Renal cortical epithelial cell (primary cell): ENCODE results near the gene PPP5C. TPM values are rescaled to one million over a fixed set of nuclear protein-coding genes. Genes with fewer than 3 reads are reported as not detected.
A peak's percentile ranks its signal among the peaks of the same experiment; 100 is the strongest.
"Not testable (repeated sequence)": the region's sequence is repeated elsewhere in the genome, so short reads cannot be mapped to it uniquely, and the experiment has no call there.

Experiments
- DNase-seq: peaks from one replicate; pipeline ENCODE4 v3.0.0-alpha.2; 2011; ENCODE audit warnings: low read depth
- total RNA-seq: library from RNA; depleted of rRNA; stranded (reverse); fragments of >200 nt; gene quantifications from 2 replicates; pipeline ENCODE4 v1.2.3, GENCODE V29; 2014

The PPP5C gene
- total RNA-seq, 1 donor from 2014 or later, result 64.9 TPM

- no peak for DNase-seq
These were observed 61.2 kb downstream of the PPP5C start for GRCh38 chr19:46407856-46408663.

DNA sequence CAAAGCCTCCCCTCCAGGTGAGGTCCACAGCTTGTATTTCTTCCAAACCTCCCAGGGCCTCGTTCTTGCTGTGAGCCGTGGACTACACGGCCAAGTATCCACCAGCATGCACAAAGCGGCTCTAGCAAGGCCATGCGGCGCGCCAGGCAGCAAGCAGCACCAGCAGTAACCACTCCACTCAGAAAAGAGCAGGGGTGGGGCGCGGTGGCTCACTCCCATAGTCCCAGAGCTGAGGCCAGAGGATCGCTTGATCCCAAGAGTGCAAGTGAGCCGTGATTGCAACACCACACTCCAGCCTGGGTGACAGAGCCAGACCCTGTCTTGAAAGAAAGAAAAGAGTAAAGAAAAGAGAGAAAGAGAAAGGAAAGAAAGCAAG is 61.8 kb downstream of the PPP5C start:
- peak; percentile 65 for DNase-seq

DNA sequence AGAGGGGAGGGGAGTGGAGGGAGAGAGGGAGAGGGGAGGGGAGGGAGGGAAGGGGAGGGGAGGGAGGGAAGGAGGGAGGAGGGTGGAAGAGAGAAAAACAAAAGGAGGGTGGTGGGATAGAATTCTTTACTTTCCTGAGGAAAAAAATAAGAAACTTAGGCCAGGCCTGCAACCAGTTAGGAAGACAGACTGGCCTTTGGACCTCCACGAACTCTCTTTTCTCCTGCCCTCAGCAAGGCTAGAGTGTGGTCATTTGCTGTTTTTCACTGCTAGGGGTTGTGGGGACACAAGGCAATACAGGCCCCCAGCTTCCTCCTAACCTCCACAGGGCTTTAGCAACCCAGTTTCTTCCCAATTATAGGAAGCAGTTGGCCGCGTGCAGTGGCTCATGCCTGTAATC is 62.3 kb downstream of the PPP5C start:
- DNase-seq, result no peak

- no peak for DNase-seq
These were observed 63.6 kb downstream of the PPP5C start for GRCh38 chr19:46410205-46411087.

DNA sequence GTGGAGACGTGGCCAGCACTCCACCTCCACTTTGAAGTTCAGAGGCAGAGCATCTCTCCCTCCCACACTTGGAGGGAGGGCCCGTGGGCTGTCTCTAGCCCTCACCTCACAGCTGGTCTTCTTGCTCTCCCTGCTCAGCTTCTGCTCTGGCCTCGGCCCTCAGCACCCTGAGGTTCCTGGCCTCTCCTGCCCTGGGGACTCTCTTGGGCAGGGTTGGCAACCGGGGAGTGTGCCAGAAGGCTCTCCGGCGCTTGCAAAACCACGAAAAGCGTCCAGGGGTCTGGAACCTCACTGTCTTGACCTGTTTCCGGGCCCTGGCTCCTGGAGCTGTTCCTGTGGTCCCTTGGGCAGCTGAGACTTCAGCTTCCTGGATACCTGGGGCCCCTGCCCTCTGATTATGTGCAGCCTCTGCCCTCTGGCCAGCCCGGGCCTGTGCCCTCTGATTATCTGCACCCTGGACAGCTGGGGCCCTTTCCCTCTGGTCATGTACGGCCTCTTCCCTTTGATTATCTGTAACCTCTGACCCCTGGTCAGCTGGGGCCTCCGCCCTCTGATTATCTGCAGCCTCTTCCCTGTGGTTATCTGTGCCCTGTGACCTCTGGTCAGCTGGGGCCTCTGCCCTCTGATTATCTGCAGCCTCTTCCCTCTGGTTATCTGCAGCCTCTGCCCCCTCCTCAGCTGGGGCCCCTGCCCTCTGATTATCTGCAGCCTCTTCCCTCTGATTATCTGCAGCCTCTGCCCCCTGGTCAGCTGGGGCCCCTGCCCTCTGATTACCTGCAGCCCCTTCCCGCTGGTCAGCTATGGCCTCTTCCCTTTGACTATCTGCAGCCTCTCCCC is 64.4 kb downstream of the PPP5C start:
- no peak for DNase-seq

GRCh38 chr19:46411925-46412649 is 65.2 kb downstream of the PPP5C start:
- no peak for DNase-seq

GRCh38 chr19:46412650-46413261 is 65.9 kb downstream of the PPP5C start:
- no peak for DNase-seq

- peak; percentile 84 for DNase-seq
These were observed 66.6 kb downstream of the PPP5C start, which contains the start of gene CCDC8 for GRCh38 chr19:46413262-46414031. Gene CCDC8, minus strand, starts transcription at chr19:46413564. Its CDS starts 754 bp downstream, at chr19:46412810.

DNA sequence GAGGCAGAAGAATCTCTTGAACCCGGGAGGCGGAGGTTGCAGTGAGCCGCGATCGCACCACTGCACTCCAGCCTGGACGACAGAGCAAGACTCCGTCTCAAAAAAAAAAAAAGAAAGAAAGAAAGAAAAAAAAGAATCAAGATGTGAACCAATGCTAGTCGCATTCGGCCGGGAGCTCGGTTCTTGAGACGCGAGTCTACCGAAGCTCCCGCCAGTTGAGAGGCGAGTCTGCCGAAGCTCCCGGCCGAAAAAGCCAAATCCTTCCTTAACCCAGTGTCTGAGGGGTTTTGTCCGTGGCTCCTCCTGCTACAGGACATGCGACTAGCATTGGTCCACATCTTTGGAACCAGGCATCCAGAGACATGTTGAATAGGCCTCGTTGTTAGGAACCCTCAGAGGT is 68.0 kb downstream of the PPP5C start:
- not testable (repeated sequence) for DNase-seq

- DNase-seq, result peak; percentile 82
These were observed 69.2 kb downstream of the PPP5C start for GRCh38 chr19:46415804-46416709.

DNA sequence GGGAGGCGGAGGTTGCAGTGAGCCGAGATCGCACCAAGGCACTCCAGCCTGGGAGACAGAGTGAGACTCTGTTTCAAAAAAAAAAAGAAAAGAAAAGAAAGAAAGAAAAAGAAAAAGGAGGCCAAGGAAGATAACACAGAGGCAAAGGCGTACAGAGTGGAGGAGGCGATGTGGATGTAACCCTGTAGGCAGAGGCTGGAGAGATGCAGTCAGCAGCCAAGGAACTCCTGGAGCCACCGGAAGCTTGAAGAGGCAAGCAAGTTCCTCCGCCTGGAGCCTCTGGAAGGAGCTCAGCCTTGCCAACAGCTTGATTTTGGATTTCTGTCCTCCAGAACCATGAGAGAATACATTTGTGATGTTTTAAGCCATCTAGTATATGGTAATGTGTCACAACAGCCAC is 73.2 kb downstream of the PPP5C start:
- no peak for DNase-seq

GRCh38 chr19:46422344-46422743 is 75.5 kb downstream of the PPP5C start:
- no peak for DNase-seq

- DNase-seq, result no peak
These were observed 76.3 kb downstream of the PPP5C start for GRCh38 chr19:46423188-46423587.

DNA sequence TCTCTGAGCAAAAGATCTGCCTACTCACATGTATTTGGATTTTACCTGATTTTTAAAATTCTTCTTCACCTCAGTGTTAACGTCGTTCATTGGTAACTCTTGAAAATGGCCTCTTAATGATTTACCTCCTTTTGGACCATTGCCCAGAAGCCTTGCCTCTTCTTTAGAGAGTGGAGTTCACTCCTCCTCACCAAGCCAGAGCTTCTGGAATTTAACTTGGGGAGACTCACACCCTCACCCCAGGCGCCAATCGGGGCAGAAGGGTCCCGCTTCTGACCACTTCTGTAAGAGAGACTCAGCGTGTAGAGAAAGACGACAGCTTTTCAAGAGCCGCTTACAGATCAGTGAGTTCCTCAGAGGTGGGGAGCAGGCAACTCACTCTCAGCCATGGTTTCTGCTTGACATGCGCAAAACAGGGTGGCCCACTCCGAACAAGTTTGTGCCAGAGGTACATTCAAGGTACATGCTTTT is 79.2 kb downstream of the PPP5C start:
- DNase-seq, result peak; percentile 91

GRCh38 chr19:46426506-46427162 is 79.7 kb downstream of the PPP5C start:
- DNase-seq, result peak; percentile 74

DNA sequence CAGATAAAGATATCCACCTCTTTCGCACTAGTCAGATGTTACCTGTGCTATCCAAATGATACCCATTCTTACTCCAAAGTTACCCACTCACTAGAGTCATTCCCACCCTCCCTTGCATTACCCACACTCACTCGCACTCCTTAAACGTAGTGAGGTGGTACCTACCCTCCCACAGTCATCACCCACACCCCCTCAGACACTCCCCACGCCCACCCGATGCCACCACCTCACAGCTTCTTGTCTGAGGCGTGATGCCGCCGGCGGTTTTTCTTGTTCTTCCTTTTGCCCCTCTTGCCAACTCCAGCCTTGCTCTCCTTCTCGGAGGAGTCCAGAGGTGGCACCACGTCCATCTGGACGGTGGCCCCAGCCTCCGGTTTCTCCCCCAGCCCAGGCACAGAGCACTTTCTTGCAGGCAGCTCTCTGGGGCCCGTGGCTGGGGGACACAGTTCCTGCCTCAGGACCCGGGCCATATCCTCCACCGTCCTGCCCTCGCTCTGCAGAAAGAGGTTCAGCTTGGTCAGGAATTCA is 80.7 kb downstream of the PPP5C start:
- DNase-seq, result no peak

GRCh38 chr19:46428239-46429135 is 81.6 kb downstream of the PPP5C start, which contains the start of gene PNMA8C:
Gene PNMA8C, minus strand, starts transcription at chr19:46428936. Its CDS starts 577 bp downstream, at chr19:46428359.
- no peak for DNase-seq
